H1 (cell line): ENCODE data around the gene ADCK2. TPM values are rescaled to one million over a fixed set of nuclear protein-coding genes. Genes with fewer than 3 reads are reported as not detected.

Experiments used
- CHD1 ChIP-seq: IDR thresholded peaks from 2 replicates; pipeline ENCODE4 v1.6.1; 2012; ENCODE audit warnings: low read depth, low read length, improper control_type of control experiment
- CHD7 ChIP-seq: fragments of 300-600 bp; sonication (generic); IDR thresholded peaks from 2 replicates; pipeline ENCODE4 v1.7.1; 2012; ENCODE audit warnings: low read length, moderate library complexity, mild to moderate bottlenecking, inconsistent platforms; ENCODE audit not compliant: insufficient replicate concordance
- NRF1 ChIP-seq: IDR thresholded peaks from 2 replicates; pipeline ENCODE4 v1.6.1; 2011; ENCODE audit warnings: mild to moderate bottlenecking, low read depth, low read length, improper control_type of control experiment
- RFX5 ChIP-seq: IDR thresholded peaks from 2 replicates; pipeline ENCODE4 v1.6.1; 2011; ENCODE audit warnings: low read depth, low read length, improper control_type of control experiment, borderline replicate concordance
- TAF1 ChIP-seq: IDR thresholded peaks from 2 replicates; pipeline ENCODE4 v1.6.1; 2011; ENCODE audit warnings: mild to moderate bottlenecking, low read depth, low read length
- YY1 ChIP-seq: IDR thresholded peaks from 2 replicates; pipeline ENCODE4 v1.6.1; 2011; ENCODE audit warnings: low read depth, mild to moderate bottlenecking, low read length
- polyA plus RNA-seq, 7 experiments: library from polyadenylated mRNA; depleted of rRNA in 3 of 7; stranded (reverse) in 5 of 7; unstranded in 2 of 7; fragments of >200 nt in 5 of 7; fragments of 200-250 nt in 2 of 7; gene quantifications; 1 replicate in 5 of 7; 2 replicates in 1 of 7; 4 replicates in 1 of 7; pipeline versions ENCODE4 v1.2.1 to v1.2.3, GENCODE V29; 2011 to 2013; ENCODE audit warnings: missing spikeins in 2 of 7, mixed read lengths in 2 of 7
- total RNA-seq: library from RNA; stranded (reverse); fragmentation: NEBNext Ultra II Directional; extraction: Animal tissue kit (Norgen Biotek cat#: 25700); gene quantifications from 2 replicates; pipeline ENCODE4 v1.2.1, GENCODE V29; 2021

Gene ADCK2
- total and polyA plus RNA-seq, 2 of the 8 experiments (the other 6 are each of a cell fraction or from before 2014, with no cell fraction given) = 6.9 to 11.7 TPM

- TF ChIP-seq CHD7 (no peak), CHD1 (no peak), RFX5 (no peak), YY1 (no peak), TAF1 (no peak), NRF1 (no peak)
These were observed 29.3 kb upstream of the ADCK2 start (continued) for GRCh38 chr7:140643416-140643815.
